GM12892 (cell line): Measurements from ENCODE around the gene RBP3.

ENCODE experiments used
- POLR2A ChIP-seq: IDR thresholded peaks from 2 replicates; pipeline ENCODE4 v1.6.1; 2011; ENCODE audit warnings: low read depth, low read length, control low read depth
- TAF1 ChIP-seq: IDR thresholded peaks from 2 replicates; pipeline ENCODE4 v1.6.1; 2011; ENCODE audit warnings: low read depth, mild to moderate bottlenecking, control low read depth, low read length, borderline replicate concordance

- TF ChIP-seq POLR2A (no peak), TAF1 (no peak)
These were observed 17.4 kb upstream of the RBP3 start for GRCh38 chr10:47330804-47331203.
